Measurements from ENCODE around the gene MED8.
"Not testable (repeated sequence)": the region's sequence is repeated elsewhere in the genome, so short reads cannot be mapped to it uniquely, and the experiment has no call there.

MED8 gene

GRCh38 chr1:43405876-43406234 lies 16.3 kb upstream of the MED8 start:
- Mint-ChIP-seq H3K27ac (no peak overlapping the region), H3K9me3 (no peaks in the 10 kb centered on the region), H3K36me3 (ENCODE audit: low read depth) (peaks cover 54% of the 10 kb centered on the region), H3K4me1 (ENCODE audit: low read depth) (no peaks in the 10 kb centered on the region), H3K27me3 (no peaks in the 10 kb centered on the region), H3K4me3 (no peak overlapping the region)

GRCh38 chr1:43405219-43405875 lies 15.7 kb upstream of the MED8 start:
- H3K4me1 Mint-ChIP-seq (ENCODE audit: low read depth): no peaks in the 10 kb centered on the region
- H3K9me3 Mint-ChIP-seq: no peaks in the 10 kb centered on the region
- H3K36me3 Mint-ChIP-seq (ENCODE audit: low read depth): peaks cover 56% of the 10 kb centered on the region
- H3K27me3 Mint-ChIP-seq: no peaks in the 10 kb centered on the region
- no peak overlapping the region for H3K4me3 Mint-ChIP-seq
- no peak overlapping the region for H3K27ac Mint-ChIP-seq

GRCh38 chr1:43404353-43404752 lies 14.8 kb upstream of the MED8 start:
- Mint-ChIP-seq H3K4me3 (no peak overlapping the region), H3K27me3 (no peaks in the 10 kb centered on the region), H3K36me3 (ENCODE audit: low read depth) (peaks cover 52% of the 10 kb centered on the region), H3K27ac (peak overlapping the region; percentile 29), H3K9me3 (no peaks in the 10 kb centered on the region), H3K4me1 (ENCODE audit: low read depth) (no peaks in the 10 kb centered on the region)

DNA sequence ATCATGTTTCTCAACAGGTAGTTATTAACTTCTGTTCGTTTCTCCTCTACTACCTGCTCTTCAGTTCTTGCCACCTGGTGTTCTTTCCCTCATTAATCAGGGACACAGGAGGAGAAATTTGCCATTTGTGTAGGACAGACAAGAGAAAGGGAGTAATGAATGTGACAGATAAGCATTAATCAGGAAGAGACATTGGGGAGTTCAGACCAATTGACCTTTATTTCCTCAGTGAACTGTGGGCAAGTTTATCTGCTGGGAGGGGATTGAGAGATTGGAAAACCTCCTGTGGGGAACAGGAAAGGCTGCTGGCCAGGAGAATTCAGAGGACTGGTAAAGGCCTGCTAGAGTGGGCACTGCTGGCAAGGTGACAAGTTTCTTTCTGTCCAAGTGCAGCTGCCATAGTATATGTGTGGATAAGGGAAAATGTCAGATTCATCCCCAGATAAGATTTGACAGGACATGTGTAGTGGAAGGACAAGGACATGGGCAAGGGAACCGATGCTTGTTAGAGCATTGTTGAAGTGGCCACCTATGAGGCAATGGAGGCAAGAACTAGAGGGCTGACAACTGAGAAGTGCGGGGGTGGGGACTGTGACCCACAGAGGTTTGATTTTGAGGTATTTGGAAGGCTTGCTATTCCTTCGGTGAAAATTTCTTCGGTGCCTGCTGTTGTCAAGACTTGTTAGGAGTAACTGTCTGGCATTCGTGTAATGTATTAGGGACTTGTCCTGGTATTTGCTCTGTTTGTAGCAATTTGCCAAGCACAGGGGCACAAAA lies 12.7 kb upstream of the MED8 start:
- H3K27ac Mint-ChIP-seq: no peak overlapping the region
- no peak overlapping the region for H3K4me3 Mint-ChIP-seq

DNA sequence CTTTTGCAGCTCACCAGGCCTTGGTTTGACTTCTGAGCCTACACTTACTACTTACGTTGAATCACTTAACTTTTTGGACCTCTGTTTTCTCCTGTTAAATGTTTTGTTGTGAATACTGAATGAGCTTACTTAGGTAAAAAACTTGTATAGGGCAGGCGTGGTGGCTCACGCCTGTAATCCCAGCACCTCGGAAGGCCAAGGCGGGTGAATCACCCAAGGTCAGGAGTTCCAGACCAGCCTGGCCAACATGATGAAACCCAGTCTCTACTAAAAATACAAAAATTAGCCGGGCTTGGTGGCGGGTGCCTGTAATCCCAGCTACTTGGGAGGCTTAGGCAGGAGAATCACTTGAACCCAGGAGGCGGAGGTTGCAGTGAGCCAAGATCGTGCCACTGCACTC lies 10.8 kb upstream of the MED8 start:
- H3K27ac Mint-ChIP-seq; H3K27me3 Mint-ChIP-seq; H3K4me1 Mint-ChIP-seq (ENCODE audit: low read depth); H3K4me3 Mint-ChIP-seq; H3K9me3 Mint-ChIP-seq: not testable (repeated sequence)
- peaks cover 41% of the 10 kb centered on the region for H3K36me3 Mint-ChIP-seq (ENCODE audit: low read depth)

More for the DNA sequence above, 12.7 kb upstream of the MED8 start:
- peaks cover 44% of the 10 kb centered on the region for H3K36me3 Mint-ChIP-seq (ENCODE audit: low read depth)
- no peaks in the 10 kb centered on the region for H3K9me3 Mint-ChIP-seq
- H3K4me1 Mint-ChIP-seq (ENCODE audit: low read depth): no peaks in the 10 kb centered on the region
- no peaks in the 10 kb centered on the region for H3K27me3 Mint-ChIP-seq

DNA sequence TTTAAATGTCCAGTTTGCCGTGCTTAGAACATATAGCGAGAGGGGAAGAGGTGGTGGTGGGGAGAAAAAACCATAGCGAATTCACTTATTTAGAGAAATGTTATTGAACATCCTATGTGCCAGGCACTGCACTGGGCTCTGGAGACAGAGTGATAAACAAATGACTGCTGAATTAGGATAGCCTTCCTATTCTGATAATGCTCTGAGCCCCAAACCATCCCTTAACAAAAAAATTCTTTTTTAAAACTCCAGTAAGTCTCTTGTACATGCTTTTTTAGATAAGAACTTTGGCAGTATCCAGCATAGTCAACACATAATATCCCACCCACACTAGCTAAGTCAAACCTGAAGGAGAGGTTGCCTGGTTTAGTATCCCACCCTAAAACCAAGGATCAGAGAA lies 8.6 kb upstream of the MED8 start:
- H3K9me3 Mint-ChIP-seq: no peaks in the 10 kb centered on the region
- H3K4me1 Mint-ChIP-seq (ENCODE audit: low read depth): no peaks in the 10 kb centered on the region
- no peaks in the 10 kb centered on the region for H3K27me3 Mint-ChIP-seq
- no peak overlapping the region for H3K4me3 Mint-ChIP-seq
- no peak overlapping the region for H3K27ac Mint-ChIP-seq
- H3K36me3 Mint-ChIP-seq (ENCODE audit: low read depth): peaks cover 27% of the 10 kb centered on the region

- Mint-ChIP-seq H3K27me3 (no peaks in the 10 kb centered on the region), H3K36me3 (ENCODE audit: low read depth) (peaks cover 23% of the 10 kb centered on the region), H3K27ac (no peak overlapping the region), H3K9me3 (no peaks in the 10 kb centered on the region), H3K4me1 (ENCODE audit: low read depth) (peaks cover 4% of the 10 kb centered on the region), H3K4me3 (no peak overlapping the region)
Observed at GRCh38 chr1:43396059-43396458, 6.5 kb upstream of the MED8 start.

GRCh38 chr1:43395523-43395922 lies 5.9 kb upstream of the MED8 start:
- Mint-ChIP-seq H3K27me3 (no peaks in the 10 kb centered on the region), H3K36me3 (ENCODE audit: low read depth) (peaks cover 23% of the 10 kb centered on the region), H3K9me3 (no peaks in the 10 kb centered on the region), H3K4me3 (no peak overlapping the region), H3K4me1 (ENCODE audit: low read depth) (peaks cover 9% of the 10 kb centered on the region), H3K27ac (no peak overlapping the region)

- H3K4me1 Mint-ChIP-seq (ENCODE audit: low read depth): peaks cover 35% of the 10 kb centered on the region
Observed at GRCh38 chr1:43392702-43393101, 3.1 kb upstream of the MED8 start.

GRCh38 chr1:43388613-43389012 lies 987 bp downstream of the MED8 start:
- Mint-ChIP-seq H3K27ac (peak overlapping the region; percentile 100), H3K4me3 (peak overlapping the region; percentile 100), H3K9me3 (no peaks in the 10 kb centered on the region), H3K27me3 (no peaks in the 10 kb centered on the region), H3K36me3 (ENCODE audit: low read depth) (peaks cover 39% of the 10 kb centered on the region), H3K4me1 (ENCODE audit: low read depth) (peaks cover 38% of the 10 kb centered on the region)

More at GRCh38 chr1:43392702-43393101, 3.1 kb upstream of the MED8 start:
- Mint-ChIP-seq H3K4me3 (no peak overlapping the region), H3K27me3 (no peaks in the 10 kb centered on the region), H3K27ac (no peak overlapping the region), H3K36me3 (ENCODE audit: low read depth) (peaks cover 19% of the 10 kb centered on the region), H3K9me3 (no peaks in the 10 kb centered on the region)

DNA sequence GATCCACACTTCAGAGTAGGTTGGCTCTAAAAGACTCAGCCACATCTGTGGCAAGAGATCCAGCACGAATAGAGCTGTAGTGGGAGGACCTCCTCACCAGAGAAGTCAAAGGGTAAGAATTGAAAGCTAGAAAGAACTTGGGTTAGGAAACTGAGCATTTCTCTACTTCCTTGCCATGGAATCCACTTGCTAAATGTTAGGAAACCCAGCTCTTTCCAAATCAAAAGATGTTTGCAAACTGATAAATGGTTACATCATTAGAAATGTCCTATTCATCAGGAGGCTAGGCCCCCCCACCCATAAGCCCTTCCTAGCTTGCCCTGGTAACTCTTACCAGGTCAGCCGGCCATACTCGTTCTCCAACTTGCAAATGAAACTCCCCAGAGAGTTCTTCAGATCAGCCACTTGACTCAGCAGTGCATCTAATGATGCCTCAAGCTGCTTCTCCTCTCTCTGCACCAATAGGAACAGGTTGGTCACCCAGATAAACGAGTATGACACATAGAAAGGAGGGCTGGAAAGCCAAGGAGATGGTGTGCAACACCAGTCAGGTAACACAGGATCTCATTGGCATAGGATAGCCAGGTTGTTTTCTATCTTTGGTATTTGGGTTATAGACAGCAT lies 1.5 kb downstream of the MED8 start:
- Mint-ChIP-seq H3K9me3 (no peaks in the 10 kb centered on the region), H3K4me1 (ENCODE audit: low read depth) (peaks cover 38% of the 10 kb centered on the region), H3K36me3 (ENCODE audit: low read depth) (peaks cover 44% of the 10 kb centered on the region)

DNA sequence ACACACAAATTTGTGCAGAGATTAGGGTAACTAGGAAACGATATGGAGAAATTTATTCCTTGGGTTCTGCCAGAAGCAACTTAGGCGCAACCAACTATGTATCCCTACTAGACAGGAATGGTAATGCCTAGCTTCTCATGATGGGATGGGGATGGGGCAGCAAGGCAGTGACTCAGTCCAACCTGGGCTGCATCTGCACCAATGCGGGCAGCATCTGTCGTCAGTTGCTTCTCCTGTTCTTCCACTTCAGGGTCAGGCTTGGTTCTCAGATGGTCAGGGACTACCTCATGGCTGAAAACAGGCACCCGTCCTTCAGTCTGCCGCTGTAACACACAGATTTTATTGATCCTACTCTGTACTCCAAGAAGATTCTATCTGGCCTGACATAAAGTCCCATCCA lies 2.9 kb downstream of the MED8 start:
- Mint-ChIP-seq H3K4me1 (ENCODE audit: low read depth) (peaks cover 43% of the 10 kb centered on the region), H3K4me3 (no peak overlapping the region), H3K27me3 (no peaks in the 10 kb centered on the region), H3K36me3 (ENCODE audit: low read depth) (peaks cover 55% of the 10 kb centered on the region), H3K9me3 (no peaks in the 10 kb centered on the region), H3K27ac (no peak overlapping the region)

More for the DNA sequence above, 1.5 kb downstream of the MED8 start:
- Mint-ChIP-seq H3K4me3 (peak overlapping the region; percentile 100), H3K27me3 (no peaks in the 10 kb centered on the region), H3K27ac (peak overlapping the region; percentile 100)

- H3K4me1 Mint-ChIP-seq (ENCODE audit: low read depth): peaks cover 21% of the 10 kb centered on the region
- no peaks in the 10 kb centered on the region for H3K9me3 Mint-ChIP-seq
- no peaks in the 10 kb centered on the region for H3K27me3 Mint-ChIP-seq
- peaks cover 67% of the 10 kb centered on the region for H3K36me3 Mint-ChIP-seq (ENCODE audit: low read depth)
- H3K4me3 Mint-ChIP-seq: no peak overlapping the region
- no peak overlapping the region for H3K27ac Mint-ChIP-seq
Observed at GRCh38 chr1:43383449-43383848, 6.2 kb downstream of the MED8 start.

GRCh38 chr1:43382027-43382779 lies 7.4 kb downstream of the MED8 start:
- no peaks in the 10 kb centered on the region for H3K27me3 Mint-ChIP-seq
- peaks cover 10% of the 10 kb centered on the region for H3K4me1 Mint-ChIP-seq (ENCODE audit: low read depth)
- peaks cover 66% of the 10 kb centered on the region for H3K36me3 Mint-ChIP-seq (ENCODE audit: low read depth)
- H3K9me3 Mint-ChIP-seq: no peaks in the 10 kb centered on the region
- H3K4me3 Mint-ChIP-seq: no peak overlapping the region
- H3K27ac Mint-ChIP-seq: peak overlapping the region; percentile 56

GRCh38 chr1:43381612-43382011 lies 8.0 kb downstream of the MED8 start:
- no peaks in the 10 kb centered on the region for H3K9me3 Mint-ChIP-seq
- H3K4me3 Mint-ChIP-seq: no peak overlapping the region
- no peaks in the 10 kb centered on the region for H3K27me3 Mint-ChIP-seq
- H3K27ac Mint-ChIP-seq: peak overlapping the region; percentile 56
- H3K36me3 Mint-ChIP-seq (ENCODE audit: low read depth): peaks cover 60% of the 10 kb centered on the region
- H3K4me1 Mint-ChIP-seq (ENCODE audit: low read depth): peaks cover 10% of the 10 kb centered on the region

All from stimulated activated naive CD8-positive, alpha-beta T cell treated with anti-CD3 and anti-CD28 coated beads, Interleukin-15, Interleukin-2, amounts not matched to agents 100 ng/mL and 50 ng/mL, for 24 hours (primary cell).